ENCODE results near the gene ATP1A4. TPM values are rescaled to one million over a fixed set of nuclear protein-coding genes. Genes with fewer than 3 reads are reported as not detected.

Gene ATP1A4
- total RNA-seq, 1 donor from 2014 or later: not detected

GRCh38 chr1:160154790-160155189 lies 3.4 kb downstream of the ATP1A4 start:
- no peak for DNase-seq (ENCODE audit: low spot score)
- H3K36me3 Mint-ChIP-seq (ENCODE audit: low read depth): no peaks in the 10 kb centered on the region
- no peaks in the 10 kb centered on the region for H3K9me3 Mint-ChIP-seq (ENCODE audit: low read depth)
- no peaks in the 10 kb centered on the region for H3K27me3 Mint-ChIP-seq (ENCODE audit: low read depth)
- peaks cover 6% of the 10 kb centered on the region for H3K4me1 Mint-ChIP-seq (ENCODE audit: low read depth)
- H3K27ac Mint-ChIP-seq (ENCODE audit: unreplicated experiment): no peak overlapping the region
- no peak overlapping the region for H3K4me3 Mint-ChIP-seq (ENCODE audit: unreplicated experiment)
- no peak for TF ChIP-seq CTCF (IDR thresholded peaks at IDR 0.05)

- H3K27ac Mint-ChIP-seq (ENCODE audit: unreplicated experiment): no peak overlapping the region
- no peaks in the 10 kb centered on the region for H3K4me1 Mint-ChIP-seq (ENCODE audit: low read depth)
- H3K27me3 Mint-ChIP-seq (ENCODE audit: low read depth): no peaks in the 10 kb centered on the region
- no peaks in the 10 kb centered on the region for H3K36me3 Mint-ChIP-seq (ENCODE audit: low read depth)
- no peak for TF ChIP-seq CTCF (IDR thresholded peaks at IDR 0.05)
- H3K4me3 Mint-ChIP-seq (ENCODE audit: unreplicated experiment): no peak overlapping the region
- H3K9me3 Mint-ChIP-seq (ENCODE audit: low read depth): no peaks in the 10 kb centered on the region
- DNase-seq (ENCODE audit: low spot score): no peak
Measured at GRCh38 chr1:160156361-160156760, 5.0 kb downstream of the ATP1A4 start.

- no peak for TF ChIP-seq CTCF (IDR thresholded peaks at IDR 0.05)
- no peak overlapping the region for H3K27ac Mint-ChIP-seq (ENCODE audit: unreplicated experiment)
- no peak overlapping the region for H3K4me3 Mint-ChIP-seq (ENCODE audit: unreplicated experiment)
- no peak for DNase-seq (ENCODE audit: low spot score)
- H3K36me3 Mint-ChIP-seq (ENCODE audit: low read depth): no peaks in the 10 kb centered on the region
- no peaks in the 10 kb centered on the region for H3K27me3 Mint-ChIP-seq (ENCODE audit: low read depth)
- no peaks in the 10 kb centered on the region for H3K4me1 Mint-ChIP-seq (ENCODE audit: low read depth)
- H3K9me3 Mint-ChIP-seq (ENCODE audit: low read depth): no peaks in the 10 kb centered on the region
Measured at GRCh38 chr1:160157174-160157573, 5.8 kb downstream of the ATP1A4 start.

- H3K4me1 Mint-ChIP-seq (ENCODE audit: low read depth): no peaks in the 10 kb centered on the region
- no peaks in the 10 kb centered on the region for H3K36me3 Mint-ChIP-seq (ENCODE audit: low read depth)
- H3K9me3 Mint-ChIP-seq (ENCODE audit: low read depth): no peaks in the 10 kb centered on the region
- no peak for TF ChIP-seq CTCF (IDR thresholded peaks at IDR 0.05)
- no peak for DNase-seq (ENCODE audit: low spot score)
- no peak overlapping the region for H3K27ac Mint-ChIP-seq (ENCODE audit: unreplicated experiment)
- no peak overlapping the region for H3K4me3 Mint-ChIP-seq (ENCODE audit: unreplicated experiment)
- H3K27me3 Mint-ChIP-seq (ENCODE audit: low read depth): no peaks in the 10 kb centered on the region
Measured at GRCh38 chr1:160158031-160158430, 6.6 kb downstream of the ATP1A4 start.

- Mint-ChIP-seq H3K27ac (ENCODE audit: unreplicated experiment) (no peak overlapping the region), H3K4me3 (ENCODE audit: unreplicated experiment) (no peak overlapping the region), H3K9me3 (ENCODE audit: low read depth) (no peaks in the 10 kb centered on the region), H3K36me3 (ENCODE audit: low read depth) (no peaks in the 10 kb centered on the region), H3K27me3 (ENCODE audit: low read depth) (no peaks in the 10 kb centered on the region), H3K4me1 (ENCODE audit: low read depth) (no peaks in the 10 kb centered on the region)
- no peak for DNase-seq (ENCODE audit: low spot score)
- no peak for TF ChIP-seq CTCF (IDR thresholded peaks at IDR 0.05)
Measured at GRCh38 chr1:160158534-160158933, 7.1 kb downstream of the ATP1A4 start.
